Peyer's patch (tissue), 4 donors: ENCODE data around the gene SORCS1.

ENCODE experiments used
- CTCF ChIP-seq, 6 experiments: fragments of 450-650 bp in 4 of 6; fragments of 200-600 bp in 2 of 6; sonication (generic) in 1 of 6; IDR thresholded peaks; one replicate each; pipeline ENCODE4 v1.5.1; 2017 to 2019; ENCODE audit warnings: antibody characterized with exemption in 6 of 6, mild to moderate bottlenecking in 3 of 6, moderate library complexity in 1 of 6
- POLR2A ChIP-seq, 2 donors: fragments of 450-650 bp; IDR thresholded peaks; one replicate each; pipeline ENCODE4 v1.5.1; 2017; ENCODE audit warnings: antibody characterized with exemption in 2 of 2, mild to moderate bottlenecking in 2 of 2, moderate library complexity in 2 of 2

GRCh38 chr10:106777841-106778240, 386.7 kb downstream of the SORCS1 start:
- TF ChIP-seq CTCF (IDR thresholded peaks at IDR 0.05) (no peak), POLR2A (IDR thresholded peaks at IDR 0.05) (no peak)
